Neural cell (in vitro differentiated cells): ENCODE measurements around the gene STK17B. TPM values are rescaled to one million over a fixed set of nuclear protein-coding genes. Genes with fewer than 3 reads are reported as not detected.

Experiments
- H2AFZ ChIP-seq: fragments of 200-600, 300-800 bp; sonication (generic), shearing (Covaris generic); 2 replicates; pipeline ENCODE4 v1.6.0; 2014; ENCODE audit warnings: low read depth, mild to moderate bottlenecking, antibody characterized with exemption, low read length, moderate library complexity
- H3F3A ChIP-seq: fragments of 200-600 bp; shearing (Covaris generic); 2 replicates; pipeline ENCODE4 v1.6.1; 2016; ENCODE audit warnings: mild to moderate bottlenecking, moderate library complexity, mixed read lengths, antibody characterized with exemption, low read length; ENCODE audit not compliant: insufficient read depth, poor library complexity, severe bottlenecking
- H3K27ac ChIP-seq: fragments of 200-600, 300-800 bp; sonication (generic), shearing (Covaris generic); 2 replicates; pipeline ENCODE4 v1.5.1; 2014; ENCODE audit warnings: mild to moderate bottlenecking, low read length, moderate library complexity
- H3K27me3 ChIP-seq: fragments of 300-800, 200-600 bp; sonication (generic), shearing (Covaris generic); 2 replicates; pipeline ENCODE4 v1.6.0; 2014; ENCODE audit warnings: mild to moderate bottlenecking, low read depth, low read length, moderate library complexity; ENCODE audit not compliant: insufficient read depth
- H3K36me3 ChIP-seq: fragments of 300-800, 200-600 bp; sonication (generic), shearing (Covaris generic); 2 replicates; pipeline ENCODE4 v1.5.1; 2014; ENCODE audit warnings: mild to moderate bottlenecking, antibody characterized with exemption, low read length, moderate library complexity; ENCODE audit not compliant: insufficient read depth
- H3K4me2 ChIP-seq: fragments of 300-800, 200-600 bp; sonication (generic), shearing (Covaris generic); 2 replicates; pipeline ENCODE4 v1.6.0; 2014; ENCODE audit warnings: mild to moderate bottlenecking, low read length
- H3K4me3 ChIP-seq: fragments of 300-800, 200-600 bp; sonication (generic), shearing (Covaris generic); 2 replicates; pipeline ENCODE4 v1.5.1; 2014; ENCODE audit warnings: mild to moderate bottlenecking, low read length, moderate library complexity
- H3K79me2 ChIP-seq: fragments of 200-600 bp; shearing (Covaris generic); replicated peaks from 2 replicates; pipeline ENCODE4 v1.6.0; 2014; ENCODE audit warnings: mild to moderate bottlenecking, low read length, moderate library complexity; ENCODE audit not compliant: insufficient read depth
- H3K9ac ChIP-seq: fragments of 300-800, 200-600 bp; sonication (generic), shearing (Covaris generic); 2 replicates; pipeline ENCODE4 v1.6.1; 2016; ENCODE audit warnings: mild to moderate bottlenecking, low read length, mixed read lengths
- H3K9me2 ChIP-seq: fragments of 200-600 bp; shearing (Covaris generic); 2 replicates; pipeline ENCODE4 v1.6.1; 2016; ENCODE audit warnings: mild to moderate bottlenecking, low read length, mixed read lengths; ENCODE audit not compliant: insufficient read depth
- H3K9me3 ChIP-seq: fragments of 200-600, 300-800 bp; sonication (generic), shearing (Covaris generic); 2 replicates; pipeline ENCODE4 v1.6.1; 2016; ENCODE audit warnings: mild to moderate bottlenecking, mixed run types, low read length, moderate library complexity, mixed read lengths
- H4K20me1 ChIP-seq: fragments of 200-600 bp; shearing (Covaris generic); 2 replicates; pipeline ENCODE4 v1.6.1; 2016; ENCODE audit warnings: mild to moderate bottlenecking, mixed run types; ENCODE audit not compliant: insufficient read depth
- CTCF ChIP-seq: fragments of 450-650 bp; IDR thresholded peaks from 2 replicates; pipeline ENCODE4 v1.5.1; 2014; ENCODE audit warnings: antibody characterized with exemption, mild to moderate bottlenecking, moderate library complexity; ENCODE audit not compliant: poor library complexity, severe bottlenecking
- EP300 ChIP-seq: fragments of 450-650 bp; conservative IDR thresholded peaks from 2 replicates; pipeline ENCODE4 v1.6.1; 2014; ENCODE audit warnings: antibody characterized with exemption, mild to moderate bottlenecking, moderate library complexity; ENCODE audit not compliant: poor library complexity, severe bottlenecking
- EZH2 ChIP-seq: fragments of 200-600, 300-800 bp; shearing (Covaris generic), sonication (generic); IDR thresholded peaks from 2 replicates; pipeline ENCODE4 v1.6.1; 2014; ENCODE audit warnings: antibody characterized with exemption, low read length, borderline replicate concordance, mild to moderate bottlenecking; ENCODE audit not compliant: insufficient read depth, poor library complexity, severe bottlenecking
- MXI1 ChIP-seq: fragments of 450-650 bp; conservative IDR thresholded peaks from 2 replicates; pipeline ENCODE4 v1.6.1; 2014; ENCODE audit warnings: antibody characterized with exemption, mild to moderate bottlenecking; ENCODE audit not compliant: poor library complexity, severe bottlenecking
- POLR2AphosphoS5 ChIP-seq: IDR thresholded peaks from 2 replicates; pipeline ENCODE4 v1.6.1; 2012
- RAD21 ChIP-seq: fragments of 450-650 bp; conservative IDR thresholded peaks from 2 replicates; pipeline ENCODE4 v1.6.1; 2014; ENCODE audit warnings: antibody characterized with exemption, mild to moderate bottlenecking, moderate library complexity
- REST ChIP-seq: IDR thresholded peaks from 2 replicates; pipeline ENCODE4 v1.6.1; 2012; ENCODE audit warnings: borderline replicate concordance
- SMC3 ChIP-seq: fragments of 450-650 bp; conservative IDR thresholded peaks from 2 replicates; pipeline ENCODE4 v1.6.1; 2014; ENCODE audit warnings: antibody characterized with exemption, mild to moderate bottlenecking, moderate library complexity; ENCODE audit not compliant: poor library complexity
- TAF1 ChIP-seq: IDR thresholded peaks from 2 replicates; pipeline ENCODE4 v1.6.1; 2012; ENCODE audit warnings: low read depth
- polyA plus RNA-seq: library from polyadenylated mRNA; depleted of rRNA; stranded (reverse); fragments of >200 nt; gene quantifications from 2 replicates; pipeline ENCODE4 v1.2.3, GENCODE V29; 2014

Gene STK17B
- polyA plus RNA-seq, 1 donor from 2014 or later: 0.67 TPM

- Histone ChIP-seq H3K9ac (no peak overlapping the region), H3K9me3 (no peaks in the 10 kb centered on the region), H3K27me3 (no peaks in the 10 kb centered on the region), H2AFZ (no peak overlapping the region), H4K20me1 (no peaks in the 10 kb centered on the region), H3F3A (no peaks in the 10 kb centered on the region), H3K4me3 (no peak overlapping the region), H3K36me3 (no peaks in the 10 kb centered on the region), H3K4me2 (no peak overlapping the region), H3K79me2 (no peaks in the 10 kb centered on the region), H3K9me2 (no peaks in the 10 kb centered on the region), H3K27ac (no peak overlapping the region)
- TF ChIP-seq SMC3 (no peak), RAD21 (no peak), EZH2 (no peak), CTCF (no peak), TAF1 (no peak), POLR2AphosphoS5 (no peak), REST (no peak), EP300 (no peak), MXI1 (no peak)
Measured at GRCh38 chr2:196155575-196155974, 15.8 kb downstream of the STK17B start.

GRCh38 chr2:196153480-196153879 lies 17.9 kb downstream of the STK17B start:
- H3K79me2 ChIP-seq: no peaks in the 10 kb centered on the region
- no peak overlapping the region for H3K4me3 ChIP-seq
- H4K20me1 ChIP-seq: no peaks in the 10 kb centered on the region

More at GRCh38 chr2:196153480-196153879, 17.9 kb downstream of the STK17B start:
- H3K27ac ChIP-seq: no peak overlapping the region
- H3K27me3 ChIP-seq: no peaks in the 10 kb centered on the region
- H2AFZ ChIP-seq: no peak overlapping the region
- H3K4me2 ChIP-seq: no peak overlapping the region
- H3F3A ChIP-seq: no peaks in the 10 kb centered on the region
- H3K9me2 ChIP-seq: no peaks in the 10 kb centered on the region
- TF ChIP-seq TAF1 (no peak), POLR2AphosphoS5 (no peak), SMC3 (no peak), EZH2 (no peak), EP300 (no peak)
- H3K9ac ChIP-seq: no peak overlapping the region
- H3K9me3 ChIP-seq: no peaks in the 10 kb centered on the region
- no peaks in the 10 kb centered on the region for H3K36me3 ChIP-seq
